ENCODE results near the gene CGN.

DNA sequence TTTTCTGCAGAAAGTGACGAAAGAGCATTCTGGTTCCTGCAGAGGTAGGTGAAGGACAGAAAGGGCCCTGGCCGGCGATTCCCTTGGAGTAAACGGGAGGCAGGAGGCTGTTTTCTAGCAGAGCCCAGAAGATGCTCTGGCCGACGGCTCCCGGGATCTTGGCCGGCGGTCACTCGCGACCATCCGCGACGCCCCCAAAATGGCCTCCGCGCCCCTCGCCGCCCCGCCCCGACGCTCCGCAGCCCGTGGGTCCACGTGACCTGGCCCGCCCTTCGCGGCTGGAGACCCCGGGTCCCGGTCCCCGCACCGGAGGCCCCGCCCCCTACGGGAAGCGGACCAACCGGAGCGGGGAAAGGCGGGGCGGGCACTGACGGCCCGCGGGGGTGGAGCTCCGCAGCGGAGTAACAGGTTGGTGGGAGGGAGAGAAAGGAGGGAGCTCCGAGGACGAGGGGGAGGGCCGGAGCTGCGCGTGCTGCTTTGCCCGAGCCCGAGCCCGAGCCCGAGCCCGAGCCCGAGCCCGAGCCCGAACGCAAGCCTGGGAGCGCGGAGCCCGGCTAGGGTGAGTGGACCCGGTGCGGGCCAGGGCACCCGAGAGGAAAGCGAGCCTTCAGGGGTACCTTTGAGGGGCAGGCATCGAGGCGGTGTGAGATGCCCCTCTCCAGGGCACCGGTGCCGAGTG is at the start of gene CGN:
- TF ChIP-seq, protein P1, sequence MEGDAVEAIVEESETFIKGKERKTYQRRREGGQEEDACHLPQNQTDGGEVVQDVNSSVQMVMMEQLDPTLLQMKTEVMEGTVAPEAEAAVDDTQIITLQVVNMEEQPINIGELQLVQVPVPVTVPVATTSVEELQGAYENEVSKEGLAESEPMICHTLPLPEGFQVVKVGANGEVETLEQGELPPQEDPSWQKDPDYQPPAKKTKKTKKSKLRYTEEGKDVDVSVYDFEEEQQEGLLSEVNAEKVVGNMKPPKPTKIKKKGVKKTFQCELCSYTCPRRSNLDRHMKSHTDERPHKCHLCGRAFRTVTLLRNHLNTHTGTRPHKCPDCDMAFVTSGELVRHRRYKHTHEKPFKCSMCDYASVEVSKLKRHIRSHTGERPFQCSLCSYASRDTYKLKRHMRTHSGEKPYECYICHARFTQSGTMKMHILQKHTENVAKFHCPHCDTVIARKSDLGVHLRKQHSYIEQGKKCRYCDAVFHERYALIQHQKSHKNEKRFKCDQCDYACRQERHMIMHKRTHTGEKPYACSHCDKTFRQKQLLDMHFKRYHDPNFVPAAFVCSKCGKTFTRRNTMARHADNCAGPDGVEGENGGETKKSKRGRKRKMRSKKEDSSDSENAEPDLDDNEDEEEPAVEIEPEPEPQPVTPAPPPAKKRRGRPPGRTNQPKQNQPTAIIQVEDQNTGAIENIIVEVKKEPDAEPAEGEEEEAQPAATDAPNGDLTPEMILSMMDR (conservative IDR thresholded peaks at IDR 0.05; ENCODE audit: low read depth in 2 of 2): no peak
- TF ChIP-seq STAT1 (IDR thresholded peaks at IDR 0.05; ENCODE audit: unreplicated experiment) (no peak), ZNF114 (CRISPR knock-in tag; IDR thresholded peaks at IDR 0.05) (no peak), EZH2 (IDR thresholded peaks at IDR 0.05; ENCODE audit: low read depth, unreplicated experiment) (no peak), EZH2phosphoT487 (IDR thresholded peaks at IDR 0.05; ENCODE audit: unreplicated experiment) (no peak), NANOG (IDR thresholded peaks at IDR 0.05; ENCODE audit: borderline replicate concordance) (no peak), POLR2AphosphoS5 (IDR thresholded peaks at IDR 0.05; ENCODE audit: low read depth) (peak; percentile 80)
- TF ChIP-seq, protein P2, sequence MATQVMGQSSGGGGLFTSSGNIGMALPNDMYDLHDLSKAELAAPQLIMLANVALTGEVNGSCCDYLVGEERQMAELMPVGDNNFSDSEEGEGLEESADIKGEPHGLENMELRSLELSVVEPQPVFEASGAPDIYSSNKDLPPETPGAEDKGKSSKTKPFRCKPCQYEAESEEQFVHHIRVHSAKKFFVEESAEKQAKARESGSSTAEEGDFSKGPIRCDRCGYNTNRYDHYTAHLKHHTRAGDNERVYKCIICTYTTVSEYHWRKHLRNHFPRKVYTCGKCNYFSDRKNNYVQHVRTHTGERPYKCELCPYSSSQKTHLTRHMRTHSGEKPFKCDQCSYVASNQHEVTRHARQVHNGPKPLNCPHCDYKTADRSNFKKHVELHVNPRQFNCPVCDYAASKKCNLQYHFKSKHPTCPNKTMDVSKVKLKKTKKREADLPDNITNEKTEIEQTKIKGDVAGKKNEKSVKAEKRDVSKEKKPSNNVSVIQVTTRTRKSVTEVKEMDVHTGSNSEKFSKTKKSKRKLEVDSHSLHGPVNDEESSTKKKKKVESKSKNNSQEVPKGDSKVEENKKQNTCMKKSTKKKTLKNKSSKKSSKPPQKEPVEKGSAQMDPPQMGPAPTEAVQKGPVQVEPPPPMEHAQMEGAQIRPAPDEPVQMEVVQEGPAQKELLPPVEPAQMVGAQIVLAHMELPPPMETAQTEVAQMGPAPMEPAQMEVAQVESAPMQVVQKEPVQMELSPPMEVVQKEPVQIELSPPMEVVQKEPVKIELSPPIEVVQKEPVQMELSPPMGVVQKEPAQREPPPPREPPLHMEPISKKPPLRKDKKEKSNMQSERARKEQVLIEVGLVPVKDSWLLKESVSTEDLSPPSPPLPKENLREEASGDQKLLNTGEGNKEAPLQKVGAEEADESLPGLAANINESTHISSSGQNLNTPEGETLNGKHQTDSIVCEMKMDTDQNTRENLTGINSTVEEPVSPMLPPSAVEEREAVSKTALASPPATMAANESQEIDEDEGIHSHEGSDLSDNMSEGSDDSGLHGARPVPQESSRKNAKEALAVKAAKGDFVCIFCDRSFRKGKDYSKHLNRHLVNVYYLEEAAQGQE (IDR thresholded peaks at IDR 0.05; ENCODE audit: unreplicated experiment): no peak

Data from GM23338 (cell line).